H1 (cell line): Measurements from ENCODE around the gene CDKN1A. TPM values are rescaled to one million over a fixed set of nuclear protein-coding genes. Genes with fewer than 3 reads are reported as not detected.

Source experiments
- CTCF ChIA-PET: fragments of 300-600 bp; sonication (Branson Sonifier 250); formaldehyde crosslinking; loops from one replicate; lab custom pipeline; 2021; ENCODE audit not compliant: partially characterized antibody; lab: Charles Lee
- POLR2A ChIA-PET: fragments of 300-600 bp; sonication (Branson Sonifier 250); formaldehyde crosslinking; loops from one replicate; lab custom pipeline; 2021; ENCODE audit warnings: inconsistent platforms; ENCODE audit not compliant: partially characterized antibody; lab: Charles Lee
- DNase-seq, 2 experiments: peaks; one replicate each; pipeline versions ENCODE4 v3.0.0 to v3.0.0-alpha.2; 2010 to 2022; ENCODE audit warnings: low spot score in 2 of 2, low read depth in 1 of 2, mixed read lengths in 1 of 2
- FAIRE-seq: peaks from 2 replicates; lab custom pipeline; 2011; peaks lifted over from hg19 to GRCh38; lab: Jason Lieb, UNC
- H2AFZ ChIP-seq: 2 replicates; pipeline ENCODE4 v1.8.1; 2012; ENCODE audit warnings: low read length, inconsistent platforms
- H2AK5ac ChIP-seq: 2 replicates; pipeline ENCODE4 v1.6.1; 2013; ENCODE audit warnings: low read depth, low read length
- H2BK120ac ChIP-seq: replicated peaks from 2 replicates; pipeline ENCODE3; 2013; ENCODE audit warnings: low read depth, low read length, inconsistent platforms
- H2BK12ac ChIP-seq: 2 replicates; pipeline ENCODE4 v1.6.1; 2013; ENCODE audit warnings: low read depth, low read length
- H2BK15ac ChIP-seq: 2 replicates; pipeline ENCODE4 v1.6.1; 2013; ENCODE audit warnings: low read length
- H2BK20ac ChIP-seq: 2 replicates; pipeline ENCODE4 v1.6.1; 2013; ENCODE audit warnings: low read length
- H2BK5ac ChIP-seq: 2 replicates; pipeline ENCODE4 v1.6.1; 2013; ENCODE audit warnings: low read depth, low read length
- H3K14ac ChIP-seq: 2 replicates; pipeline ENCODE4 v1.6.1; 2013; ENCODE audit warnings: inconsistent platforms; ENCODE audit not compliant: insufficient read length
- H3K18ac ChIP-seq: 2 replicates; pipeline ENCODE4 v1.6.1; 2013; ENCODE audit warnings: low read length; ENCODE audit errors: extremely low read depth
- H3K23ac ChIP-seq: 2 replicates; pipeline ENCODE4 v1.6.1; 2013; ENCODE audit warnings: inconsistent platforms; ENCODE audit not compliant: insufficient read length
- H3K23me2 ChIP-seq: 2 replicates; pipeline ENCODE4 v1.6.1; 2013; ENCODE audit warnings: low read depth, low read length
- H3K27ac ChIP-seq: 2 replicates; pipeline ENCODE4 v1.6.1; 2011; ENCODE audit warnings: low read depth, low read length, inconsistent platforms
- H3K27me3 ChIP-seq, 4 experiments: replicated peaks in 1 of 4; 1 replicate in 1 of 4; 2 replicates in 3 of 4; pipeline versions ENCODE4 v1.6.1 to v1.8.1; 2011 to 2013; ENCODE audit warnings: low read length in 3 of 4, mild to moderate bottlenecking in 3 of 4, inconsistent platforms in 2 of 4, mixed read lengths in 2 of 4, moderate library complexity in 1 of 4; ENCODE audit not compliant: control insufficient read depth in 3 of 4, insufficient read depth in 3 of 4; ENCODE audit errors: extremely low read depth in 1 of 4
- H3K36me3 ChIP-seq, 4 experiments: 2 replicates each; pipeline versions ENCODE4 v1.6.1 to v1.8.1; 2011 to 2013; ENCODE audit warnings: mild to moderate bottlenecking in 4 of 4, low read length in 3 of 4, moderate library complexity in 2 of 4, control low read depth in 1 of 4, inconsistent platforms in 1 of 4; ENCODE audit not compliant: insufficient read depth in 4 of 4, control insufficient read depth in 2 of 4
- H3K4ac ChIP-seq: replicated peaks from 2 replicates; pipeline ENCODE3; 2013; ENCODE audit warnings: low read length, low read depth, mixed read lengths, inconsistent platforms; ENCODE audit not compliant: insufficient read length
- H3K4me1 ChIP-seq, 4 experiments: replicated peaks in 1 of 4; 1 replicate in 1 of 4; 2 replicates in 3 of 4; pipeline versions ENCODE4 v1.6.1 to v1.8.1; 2011 to 2013; ENCODE audit warnings: low read length in 3 of 4, inconsistent platforms in 2 of 4, mixed read lengths in 1 of 4; ENCODE audit not compliant: insufficient read depth in 4 of 4, control insufficient read depth in 3 of 4
- H3K4me2 ChIP-seq, 2 experiments: 2 replicates each; pipeline versions ENCODE4 v1.6.1 to v1.8.1; 2011 to 2013; ENCODE audit warnings: low read depth in 2 of 2, low read length in 2 of 2, control low read depth in 1 of 2, inconsistent platforms in 1 of 2, mild to moderate bottlenecking in 1 of 2; ENCODE audit not compliant: insufficient read depth in 1 of 2
- H3K4me3 ChIP-seq, 4 experiments: fragments of 200-600, 300-600 bp in 1 of 4; sonication (generic), shearing (Covaris generic), sonication (Bioruptor Twin) in 1 of 4; 2 replicates each; pipeline versions ENCODE4 v1.5.1 to v1.8.1; 2011 to 2016; ENCODE audit warnings: low read length in 4 of 4, low read depth in 3 of 4, control low read depth in 2 of 4, inconsistent platforms in 2 of 4, mild to moderate bottlenecking in 2 of 4, mixed read lengths in 1 of 4, moderate library complexity in 1 of 4; ENCODE audit not compliant: insufficient read depth in 2 of 4; ENCODE audit errors: extremely low read depth in 1 of 4
- H3K56ac ChIP-seq: replicated peaks from 2 replicates; pipeline ENCODE3; 2013; ENCODE audit warnings: low read depth, mild to moderate bottlenecking, mixed read lengths, low read length, inconsistent platforms; ENCODE audit not compliant: insufficient read length
- H3K79me1 ChIP-seq: 2 replicates; pipeline ENCODE4 v1.6.1; 2013; ENCODE audit warnings: low read depth, low read length, control low read depth
- H3K79me2 ChIP-seq, 2 experiments: 2 replicates each; pipeline versions ENCODE4 v1.6.1 to v1.8.1; 2012 to 2013; ENCODE audit warnings: low read length in 2 of 2, mild to moderate bottlenecking in 2 of 2, inconsistent platforms in 1 of 2; ENCODE audit not compliant: insufficient read depth in 2 of 2, control insufficient read depth in 1 of 2
- H3K9ac ChIP-seq, 4 experiments: replicated peaks in 1 of 4; 1 replicate in 1 of 4; 2 replicates in 3 of 4; pipeline versions ENCODE4 v1.6.1 to v1.8.1; 2011 to 2013; ENCODE audit warnings: low read depth in 3 of 4, low read length in 3 of 4, control low read depth in 2 of 4, mild to moderate bottlenecking in 2 of 4, moderate library complexity in 2 of 4, inconsistent platforms in 1 of 4; ENCODE audit errors: extremely low read depth in 1 of 4
- H3K9me3 ChIP-seq, 2 experiments: 2 replicates each; pipeline versions ENCODE4 v1.6.1 to v1.8.1; 2012 to 2013; ENCODE audit warnings: mild to moderate bottlenecking in 2 of 2, moderate library complexity in 2 of 2, control low read depth in 1 of 2, inconsistent platforms in 1 of 2, low read depth in 1 of 2, low read length in 1 of 2, mixed read lengths in 1 of 2; ENCODE audit not compliant: insufficient read depth in 2 of 2
- H4K20me1 ChIP-seq, 2 experiments: replicated peaks in 1 of 2; 2 replicates each; pipeline versions ENCODE3 to v1.8.1; 2011 to 2013; ENCODE audit warnings: inconsistent platforms in 2 of 2, low read length in 2 of 2, mild to moderate bottlenecking in 1 of 2; ENCODE audit not compliant: insufficient read depth in 2 of 2, control insufficient read depth in 1 of 2
- H4K5ac ChIP-seq: 2 replicates; pipeline ENCODE4 v1.6.1; 2013; ENCODE audit warnings: low read length, low read depth, mixed read lengths, inconsistent platforms; ENCODE audit not compliant: insufficient read length
- H4K8ac ChIP-seq: 2 replicates; pipeline ENCODE4 v1.8.0; 2013; ENCODE audit warnings: mild to moderate bottlenecking, moderate library complexity, low read length, inconsistent platforms; ENCODE audit not compliant: insufficient read depth; ENCODE audit errors: extremely low read depth
- H4K91ac ChIP-seq: replicated peaks from 2 replicates; pipeline ENCODE3; 2013; ENCODE audit warnings: low read length, mixed read lengths, inconsistent platforms; ENCODE audit not compliant: insufficient read length
- CTBP2 ChIP-seq: IDR thresholded peaks from 2 replicates; pipeline ENCODE4 v1.7.0; 2011; ENCODE audit warnings: borderline replicate concordance, mild to moderate bottlenecking, moderate library complexity, mixed read lengths, low read length; ENCODE audit not compliant: insufficient read depth, insufficient read length
- CTCF ChIP-seq, 3 experiments: IDR thresholded peaks; 1 replicate in 2 of 3; 2 replicates in 1 of 3; pipeline versions ENCODE4 v1.5.1 to v1.6.1; 2011; ENCODE audit warnings: low read length in 3 of 3, mild to moderate bottlenecking in 3 of 3, inconsistent platforms in 2 of 3, low read depth in 1 of 3, moderate library complexity in 1 of 3; ENCODE audit not compliant: insufficient read depth in 1 of 3; ENCODE audit errors: control extremely low read depth in 1 of 3
- NANOG ChIP-seq: IDR thresholded peaks from 2 replicates; pipeline ENCODE4 v1.6.1; 2011; ENCODE audit warnings: low read length, low read depth, mild to moderate bottlenecking, inconsistent platforms; ENCODE audit not compliant: insufficient read depth, poor library complexity, severe bottlenecking
- TCF12 ChIP-seq: IDR thresholded peaks from 2 replicates; pipeline ENCODE4 v1.6.1; 2011; ENCODE audit warnings: low read depth, mild to moderate bottlenecking, low read length
- ZNF274 ChIP-seq: IDR thresholded peaks from 2 replicates; pipeline ENCODE4 v1.7.0; 2012; ENCODE audit warnings: low read length, borderline replicate concordance; ENCODE audit errors: extremely low read depth
- WGBS, 2 experiments: shearing (Covaris generic) in 1 of 2; methylation state at CpG; one replicate each; pipeline versions ENCODE4 v1.1.6 to v1.1.7; 2013 to 2015; ENCODE audit warnings: low lambda C conversion rate in 2 of 2, mixed read lengths in 2 of 2, inconsistent platforms in 1 of 2, low coverage in 1 of 2, missing lambda C conversion rate in 1 of 2; ENCODE audit not compliant: insufficient replicate concordance in 2 of 2, insufficient coverage in 1 of 2, insufficient read length in 1 of 2; ENCODE audit errors: extremely low coverage in 1 of 2, missing lambda C conversion rate in 1 of 2; 5-methylcytosine and 5-hydroxymethylcytosine counted together
- polyA plus RNA-seq, 7 experiments: library from polyadenylated mRNA; depleted of rRNA in 3 of 7; stranded (reverse) in 5 of 7; unstranded in 2 of 7; fragments of >200 nt in 5 of 7; fragments of 200-250 nt in 2 of 7; gene quantifications; 1 replicate in 5 of 7; 2 replicates in 1 of 7; 4 replicates in 1 of 7; pipeline versions ENCODE4 v1.2.1 to v1.2.3, GENCODE V29; 2011 to 2013; ENCODE audit warnings: missing spikeins in 2 of 7, mixed read lengths in 2 of 7
- total RNA-seq: library from RNA; stranded (reverse); fragmentation: NEBNext Ultra II Directional; extraction: Animal tissue kit (Norgen Biotek cat#: 25700); gene quantifications from 2 replicates; pipeline ENCODE4 v1.2.1, GENCODE V29; 2021

CDKN1A gene
- total and polyA plus RNA-seq, 2 of the 8 experiments (the other 6 are each of a cell fraction or from before 2014, with no cell fraction given), result 15.2 to 36.0 TPM

GRCh38 chr6:36657942-36658544 lies 20.5 kb upstream of the CDKN1A start:
- POLR2A ChIA-PET, result interaction anchor here (1.2 kb wide), 1 partner anchor 9 kb away, joined by 3 read pairs; no protein-coding TSS in a partner anchor
- Histone ChIP-seq H3K56ac (no peak overlapping the region), H4K91ac (no peak overlapping the region), H2AK5ac (no peak overlapping the region; the same call in 1 of the 2 replicates), H4K5ac (no peak overlapping the region), H3K4me3 (no peak overlapping the region), H2BK12ac (no peak overlapping the region), H2BK5ac (no peak overlapping the region), H3K4me1 (peaks cover 5 to 12% (median 7%) of the 10 kb centered on the region in 4 experiments), H4K20me1 (peaks cover 0 to 2% of the 10 kb centered on the region in 2 experiments), H3K27ac (no peak overlapping the region), H3K9me3 (no peaks in the 10 kb centered on the region), H3K4me2 (no peak overlapping the region), H2BK120ac (no peak overlapping the region), H3K18ac (no peak overlapping the region), H2BK20ac (no peak overlapping the region), H3K4ac (no peak overlapping the region), H3K23me2 (peaks cover 7% of the 10 kb centered on the region; the same call in 1 of the 2 replicates), H3K79me2 (no peaks in the 10 kb centered on the region), H2AFZ (0 out of 2 replicates have a peak overlapping the region, but pooled peaks have one; percentile 2), H4K8ac (no peak overlapping the region), H3K27me3 (peaks cover 0 to 4% (median 0%) of the 10 kb centered on the region in 4 experiments; a peak in 2 of 7 replicates), H2BK15ac (peak overlapping the region; percentile 46; the same call in 1 of the 2 replicates), H3K79me1 (no peaks in the 10 kb centered on the region), H3K9ac (no peak overlapping the region), H3K14ac (no peak overlapping the region), H3K36me3 (no peaks in the 10 kb centered on the region), H3K23ac (no peak overlapping the region)
- DNase-seq, result no peak
- 77% methylated on average over 1 of the region's 1 CpG; no CpG with 5 or more reads in 1 of the 2 experiments for WGBS, 2 experiments
- no peak for FAIRE-seq
- CTCF ChIA-PET, result interaction anchor here (1.3 to 1.8 kb wide), 3 partner anchors 14 to 34 kb away, joined by 4 to 5 read pairs (median 4); partner anchors contain the start of gene CDKN1A
- no peak for TF ChIP-seq CTCF (IDR thresholded peaks at IDR 0.05; ENCODE audit: control extremely low read depth in 1 of 3, insufficient read depth in 1 of 3, low read depth in 1 of 3, low read length in 3 of 3)
- TF ChIP-seq NANOG, result no peak
- TF ChIP-seq ZNF274, result no peak
- TF ChIP-seq CTBP2, result no peak
- TF ChIP-seq TCF12, result no peak
